K562 (cell line): ENCODE data around the gene ITSN1. TPM values are rescaled to one million over a fixed set of nuclear protein-coding genes. Genes with fewer than 3 reads are reported as not detected.

Experiments
- ATF7 ChIP-seq: fragments of 450-650 bp; IDR thresholded peaks from 2 replicates; pipeline ENCODE4 v1.7.1; 2014; ENCODE audit warnings: mild to moderate bottlenecking, moderate library complexity
- CBFA2T3 ChIP-seq: fragments of 450-650 bp; IDR thresholded peaks from 2 replicates; pipeline ENCODE4 v1.6.1; 2017
- CBX8 ChIP-seq: fragments of 200-600 bp; sonication (generic); IDR thresholded peaks from 2 replicates; pipeline ENCODE4 v1.6.1; 2012; ENCODE audit warnings: borderline replicate concordance, mixed run types, low read depth, mild to moderate bottlenecking, moderate library complexity, mixed read lengths, low read length, control low read depth, inconsistent platforms; ENCODE audit not compliant: poor library complexity, severe bottlenecking; ENCODE audit errors: extremely low read depth
- DIDO1 ChIP-seq: fragments of 450-650 bp; IDR thresholded peaks from 2 replicates; pipeline ENCODE4 v1.6.1; 2016; ENCODE audit warnings: low read depth, missing biosample characterization, missing genetic modification characterization
- E2F5 ChIP-seq: sonication (generic); formaldehyde crosslinking; IDR thresholded peaks from 2 replicates; pipeline ENCODE4 v1.8.0; 2022; ENCODE audit warnings: mild to moderate bottlenecking, missing genetic modification reagents
- ELF2 ChIP-seq: fragments of 250-450 bp; sonication (Bioruptor Pico); IDR thresholded peaks from 2 replicates; pipeline ENCODE4 v1.5.0; 2021; ENCODE audit warnings: mild to moderate bottlenecking
- EP300 ChIP-seq: IDR thresholded peaks from 2 replicates; pipeline ENCODE4 v1.6.1; 2012; ENCODE audit warnings: low read length, improper control_type of control experiment
- FOS ChIP-seq: IDR thresholded peaks from 3 replicates; pipeline ENCODE4 v1.6.1; 2011; ENCODE audit not compliant: insufficient read length; ENCODE audit errors: extremely low read depth
- GATAD2B ChIP-seq: fragments of 450-650 bp; IDR thresholded peaks from 2 replicates; pipeline ENCODE4 v1.6.1; 2017; ENCODE audit warnings: mild to moderate bottlenecking, borderline replicate concordance
- HEY1 ChIP-seq: fragments of 250-450 bp; sonication (Bioruptor Pico); IDR thresholded peaks from 2 replicates; pipeline ENCODE4 v1.5.0; 2020; ENCODE audit warnings: mild to moderate bottlenecking, moderate library complexity, borderline replicate concordance
- HMGN3 ChIP-seq: IDR thresholded peaks from 2 replicates; pipeline ENCODE4 v1.6.1; 2011; ENCODE audit warnings: borderline replicate concordance, low read depth, mild to moderate bottlenecking, mixed read lengths, low read length; ENCODE audit not compliant: insufficient read length; ENCODE audit errors: extremely low read depth
- KDM2B ChIP-seq: fragments of 250-450 bp; sonication (Bioruptor Pico); IDR thresholded peaks from 2 replicates; pipeline ENCODE4 v1.8.0; 2021; ENCODE audit warnings: mild to moderate bottlenecking, moderate library complexity
- MAZ ChIP-seq, 2 experiments: fragments of 450-650 bp in 1 of 2; sonication (generic) in 1 of 2; formaldehyde crosslinking; IDR thresholded peaks in 1 of 2; conservative IDR thresholded peaks in 1 of 2; 2 replicates each; pipeline versions ENCODE4 v1.4.0 to v1.5.0; 2020; ENCODE audit warnings: mild to moderate bottlenecking in 1 of 2, missing genetic modification reagents in 1 of 2
- MTA3 ChIP-seq: fragments of 450-650 bp; formaldehyde crosslinking; IDR thresholded peaks from 2 replicates; pipeline ENCODE4 v1.6.1; 2017; ENCODE audit warnings: mild to moderate bottlenecking, borderline replicate concordance
- NBN ChIP-seq: fragments of 450-650 bp; IDR thresholded peaks from 2 replicates; pipeline ENCODE4 v1.6.1; 2016; ENCODE audit warnings: low read depth, mild to moderate bottlenecking
- NR2C2 ChIP-seq, 2 experiments: fragments of 200-800 bp in 1 of 2; sonication (Bioruptor generic) in 1 of 2; sonication (generic) in 1 of 2; formaldehyde crosslinking in 1 of 2; IDR thresholded peaks; 2 replicates each; pipeline versions ENCODE4 v1.6.1 to v1.8.0; 2016 to 2022; ENCODE audit warnings: mild to moderate bottlenecking in 1 of 2, missing compliant biosample characterization in 1 of 2, missing genetic modification characterization in 1 of 2, missing genetic modification reagents in 1 of 2
- PKNOX1 ChIP-seq: fragments of 450-650 bp; IDR thresholded peaks from 2 replicates; pipeline ENCODE4 v1.6.1; 2016
- POLR2H ChIP-seq: IDR thresholded peaks from 2 replicates; pipeline ENCODE4 v1.6.1; 2016; ENCODE audit warnings: missing genetic modification characterization, low read depth, mild to moderate bottlenecking, control low read depth, missing compliant biosample characterization, moderate library complexity
- SIN3A ChIP-seq, 2 experiments: fragments of 150-350 bp in 1 of 2; IDR thresholded peaks; 2 replicates each; pipeline ENCODE4 v1.6.1; 2011 to 2016; ENCODE audit warnings: borderline replicate concordance in 2 of 2, low read depth in 2 of 2, low read length in 2 of 2, mild to moderate bottlenecking in 2 of 2, moderate library complexity in 2 of 2; ENCODE audit not compliant: control insufficient read depth in 1 of 2
- SMAD2 ChIP-seq: fragments of 150-350 bp; IDR thresholded peaks from 2 replicates; pipeline ENCODE4 v1.6.1; 2014; ENCODE audit warnings: low read depth, mild to moderate bottlenecking, low read length
- SMARCA5 ChIP-seq: fragments of 450-650 bp; IDR thresholded peaks from 2 replicates; pipeline ENCODE4 v1.6.1; 2016
- TFAP4 ChIP-seq: sonication (generic); formaldehyde crosslinking; IDR thresholded peaks from 2 replicates; pipeline ENCODE4 v1.8.0; 2022; ENCODE audit warnings: missing genetic modification reagents, mild to moderate bottlenecking, moderate library complexity, borderline replicate concordance
- ZNF395 ChIP-seq: fragments of 200-800 bp; sonication (Bioruptor generic); IDR thresholded peaks from 2 replicates; pipeline ENCODE4 v1.6.1; 2017; ENCODE audit warnings: missing genetic modification characterization, missing compliant biosample characterization
- polyA plus RNA-seq, 8 experiments: library from polyadenylated mRNA; depleted of rRNA in 4 of 8; stranded (reverse) in 5 of 8; unstranded in 3 of 8; fragments of >200 nt; fragmentation: Nextera tagmentation in 2 of 8; fragmentation: Illumina TruSeq in 1 of 8; extraction: Ambion mirVana in 2 of 8; extraction: Trizol in 1 of 8; gene quantifications; 2 replicates each; pipeline versions ENCODE4 v1.2.1 to v1.2.3, GENCODE V29; 2011 to 2014; ENCODE audit warnings: inconsistent platforms in 1 of 8, missing spikeins in 1 of 8
- total RNA-seq, 7 experiments: library from RNA; depleted of rRNA in 6 of 7; stranded (reverse); fragments of >200 nt in 6 of 7; fragmentation: Illumina TruSeq in 2 of 7; extraction: Trizol in 2 of 7; gene quantifications; 2 replicates each; pipeline versions ENCODE4 v1.2.1 to v1.2.3, GENCODE V29; 2011 to 2021; ENCODE audit warnings: low replicate concordance in 1 of 7

ITSN1 gene
- total and polyA plus RNA-seq, 9 of the 15 experiments (the other 6 are each of a cell fraction or from before 2014, with no cell fraction given), result 1.1 to 12.6 (median 4.8) TPM

GRCh38 chr21:33641352-33642026 lies 812 bp upstream of the ITSN1 start, which contains the start of gene CRYZL1 (continued):
- peak; percentile 65; the same call in 1 of the 2 replicates for TF ChIP-seq DIDO1 (tag)
- TF ChIP-seq EP300, result 0 out of 2 replicates have a peak, but pooled peaks have one; percentile 13
- TF ChIP-seq CBFA2T3, result no peak
- peak in 1 of 2 experiments; percentile 38; a peak in 2 of 4 replicates for TF ChIP-seq SIN3A (IDR thresholded peaks at IDR 0.05; ENCODE audit: borderline replicate concordance in 2 of 2, control insufficient read depth in 1 of 2, low read depth in 2 of 2, low read length in 2 of 2)
- TF ChIP-seq MTA3, result peak; percentile 70; the same call in 1 of the 2 replicates
- TF ChIP-seq ZNF395 (CRISPR knock-in tag), result no peak
- peak in 1 of 2 experiments; percentile 79; a peak in 3 of 4 replicates for TF ChIP-seq MAZ (CRISPR knock-in tag; conservative IDR thresholded peaks at IDR 0.05 in 1 of 2, IDR thresholded peaks at IDR 0.05 in 1 of 2)
- 0 out of 2 replicates have a peak, but pooled peaks have one; percentile 45 for TF ChIP-seq TFAP4 (CRISPR knock-in tag)
- peak; percentile 69 for TF ChIP-seq POLR2H
- TF ChIP-seq SMARCA5, result no peak
- no peak for TF ChIP-seq ELF2 (CRISPR knock-in tag)
- TF ChIP-seq GATAD2B, result no peak
- peak; percentile 67 for TF ChIP-seq NBN
- peak; percentile 88 for TF ChIP-seq FOS
- no peak for TF ChIP-seq CBX8
- 0 out of 2 replicates have a peak, but pooled peaks have one; percentile 57 for TF ChIP-seq HEY1 (CRISPR knock-in tag)
- TF ChIP-seq KDM2B (CRISPR knock-in tag), result 0 out of 2 replicates have a peak, but pooled peaks have one; percentile 41
- peak; percentile 46; the same call in 1 of the 2 replicates for TF ChIP-seq E2F5
- TF ChIP-seq ATF7, result peak; percentile 88
- no peak for TF ChIP-seq SMAD2
- TF ChIP-seq PKNOX1, result peak; percentile 99
- peak; percentile 55 for TF ChIP-seq HMGN3
- peak; percentile 79 for TF ChIP-seq NR2C2 (CRISPR knock-in tag; IDR thresholded peaks at IDR 0.05)
- TF ChIP-seq NR2C2 (tag; IDR thresholded peaks at IDR 0.05), result peak; percentile 84
